NCI-H1436 treated with DMSO at 0.1 percent for 48 hours (cell line): ENCODE results near the gene CCDC40.

Experiments used
- DNase-seq: peaks from one replicate; lab custom pipeline; 2025; lab: John Stamatoyannopoulos, UW

Gene CCDC40

GRCh38 chr17:80142929-80143328 is 106.5 kb downstream of the CCDC40 start:
- no peak for DNase-seq

DNA sequence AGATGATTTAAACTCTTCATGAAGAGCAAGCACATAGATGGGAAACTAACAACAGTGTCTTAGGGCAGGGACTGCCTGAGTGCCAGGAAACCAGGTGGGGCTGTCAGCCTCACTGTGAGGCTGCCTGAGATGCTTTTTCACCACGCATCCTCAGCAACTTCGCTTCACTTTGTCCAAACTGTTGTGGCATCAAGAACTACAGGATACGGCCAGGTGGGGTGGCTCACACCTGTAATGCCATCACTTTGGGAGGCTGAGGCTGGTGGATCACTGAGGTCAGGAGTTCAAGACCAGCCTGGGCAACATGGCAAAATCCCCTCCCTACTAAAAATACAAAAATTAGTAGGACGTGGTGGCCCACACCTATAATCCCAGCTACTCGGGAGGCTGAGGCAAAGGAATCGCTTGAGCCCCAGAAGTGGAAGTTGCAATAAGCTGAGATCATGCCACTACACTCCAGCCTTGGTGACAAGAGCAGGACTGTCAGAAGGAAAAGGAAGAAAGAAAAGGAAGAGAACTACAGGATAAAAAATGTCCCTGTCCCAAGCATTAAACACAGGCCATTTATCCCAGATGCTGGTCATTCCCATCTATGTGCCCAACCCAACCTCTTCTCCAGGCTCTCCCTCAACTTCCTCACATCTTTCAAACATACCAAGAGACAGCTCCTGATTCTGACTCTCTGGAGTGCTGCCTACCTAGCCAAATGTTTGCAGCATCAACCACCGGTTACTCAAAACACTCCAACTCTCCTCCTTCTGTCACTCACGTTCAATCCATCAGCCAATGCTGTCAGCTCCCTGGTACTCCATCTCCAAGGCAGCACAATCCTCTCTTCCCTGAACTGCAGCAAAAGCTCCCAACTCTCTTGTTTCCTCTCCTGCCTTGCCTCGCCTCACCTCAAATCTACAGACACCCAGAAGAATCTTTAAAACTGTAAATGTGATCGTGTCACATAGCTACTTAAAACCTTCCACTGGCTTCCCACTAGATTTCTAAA is 108.9 kb downstream of the CCDC40 start:
- no peak for DNase-seq

- DNase-seq = no peak
These were observed 109.9 kb downstream of the CCDC40 start for GRCh38 chr17:80146121-80147034.

DNA sequence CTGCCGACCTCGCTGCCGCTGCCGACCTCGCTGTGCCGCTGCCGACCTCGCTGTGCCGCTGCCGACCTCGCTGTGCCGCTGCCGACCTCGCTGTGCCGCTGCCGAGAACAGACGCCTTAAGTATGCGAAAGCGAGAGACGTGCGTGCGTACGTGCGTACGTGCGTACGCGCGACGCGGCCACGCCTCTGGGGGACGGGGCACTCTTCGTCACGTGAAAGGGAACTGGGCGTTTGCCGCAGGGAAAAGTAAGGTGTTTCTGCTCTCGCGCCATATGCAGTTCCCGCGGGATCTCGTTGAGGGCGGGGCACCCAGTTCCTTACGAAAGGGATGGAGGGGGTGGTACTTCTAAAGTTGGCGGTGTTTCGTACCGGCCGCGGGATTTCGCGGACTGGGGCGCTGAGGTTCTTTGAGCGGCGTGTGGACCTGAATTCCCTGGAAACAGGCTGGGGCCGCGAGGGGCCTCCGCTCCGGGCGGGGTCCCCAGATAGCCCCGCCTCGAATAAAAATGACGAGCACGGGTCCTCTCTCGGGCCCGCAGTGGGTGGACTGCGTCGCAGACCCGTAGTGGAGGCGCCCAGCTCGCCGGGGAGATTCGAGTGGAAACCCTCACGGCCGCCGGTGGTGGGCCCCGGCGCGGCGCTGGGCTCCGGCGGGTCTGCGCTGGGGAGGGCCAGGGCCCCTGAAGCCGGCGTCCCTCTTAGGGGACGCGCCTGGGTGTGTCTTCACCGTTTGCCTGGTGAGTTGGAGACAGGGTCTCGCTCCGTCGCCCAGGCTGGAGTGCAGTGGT is 110.8 kb downstream of the CCDC40 start, which contains the start of gene EIF4A3:
Gene EIF4A3 (minus strand): TSS at position 94 of the 788 bp plus-strand sequence. CDS start 167 bp downstream, outside the sequence.
- DNase-seq = peak; percentile 99
